ENCODE measurements around the gene OR10Z1. TPM values are rescaled to one million over a fixed set of nuclear protein-coding genes. Genes with fewer than 3 reads are reported as not detected.

The OR10Z1 gene
- total RNA-seq, 1 donor from 2014 or later = not detected

Other genes starting within 250 kb of the OR10Z1 start
- not detected for gene OR10T2, start 205.8 kb upstream of the OR10Z1 start, total RNA-seq
- not detected for gene OR10K2, start 179.0 kb upstream of the OR10Z1 start, total RNA-seq
- gene OR10K1, start 143.4 kb upstream of the OR10Z1 start, total RNA-seq = not detected
- not detected for gene OR10R2, start 133.0 kb upstream of the OR10Z1 start, total RNA-seq
- gene OR6Y1, start 50.9 kb upstream of the OR10Z1 start, total RNA-seq = not detected
- not detected for gene OR6P1, start 34.7 kb upstream of the OR10Z1 start, total RNA-seq
- gene OR10X1, start 25.4 kb upstream of the OR10Z1 start, total RNA-seq = not detected
- gene SPTA1, start 81.4 kb downstream of the OR10Z1 start, total RNA-seq = 0.94 TPM
- not detected for gene OR6K2, start 95.4 kb downstream of the OR10Z1 start, total RNA-seq
- gene OR6K3, start 115.5 kb downstream of the OR10Z1 start, total RNA-seq = not detected
- gene OR6K6, start 149.5 kb downstream of the OR10Z1 start, total RNA-seq = not detected
- not detected for gene OR6N1, start 166.9 kb downstream of the OR10Z1 start, total RNA-seq
- gene OR6N2, start 175.9 kb downstream of the OR10Z1 start, total RNA-seq = not detected
- 4.2 TPM for gene MNDA, start 226.1 kb downstream of the OR10Z1 start, total RNA-seq